ENCODE measurements around the gene TCERG1L. TPM values are rescaled to one million over a fixed set of nuclear protein-coding genes. Genes with fewer than 3 reads are reported as not detected.

TCERG1L gene
- total RNA-seq, 1 experiment from 2014 or later: 1.5 TPM

DNA sequence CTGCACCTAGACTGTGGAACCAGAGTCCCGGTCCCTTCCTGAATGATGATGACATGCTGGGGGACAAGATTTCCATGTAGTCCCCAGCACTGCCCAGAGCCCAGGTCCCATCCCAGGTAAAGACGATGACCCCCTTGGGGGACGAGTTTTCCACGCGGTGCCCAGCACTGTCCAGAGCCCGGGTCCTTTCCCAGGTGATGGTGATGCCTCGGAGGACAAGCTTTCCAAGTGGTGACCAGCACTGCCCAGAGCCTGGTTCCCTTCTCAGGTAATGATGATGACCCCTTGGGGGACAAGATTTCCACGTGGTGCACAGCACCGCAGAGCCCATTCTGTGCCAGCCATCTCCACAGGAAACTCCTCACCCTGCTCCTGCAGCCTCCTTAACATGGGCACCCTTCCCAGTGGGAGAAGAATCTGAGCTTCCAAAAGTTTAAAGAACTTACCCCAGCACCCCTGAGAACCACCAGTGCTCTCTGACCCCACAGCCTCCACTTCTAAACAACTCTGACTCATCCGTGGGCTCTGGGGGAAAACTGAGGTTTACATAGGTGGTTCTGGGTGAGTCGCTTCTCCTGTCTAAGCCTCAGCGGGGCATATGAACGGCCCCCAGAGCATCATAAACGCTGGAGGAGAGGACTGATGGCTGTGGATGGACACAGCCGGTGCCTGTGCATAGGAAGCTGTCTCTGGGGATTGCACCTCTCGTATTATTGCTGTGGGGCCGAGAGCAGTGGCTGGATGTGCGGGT, 233.2 kb downstream of the TCERG1L start:
- DNase-seq (ENCODE audit: low spot score): no peak
- Mint-ChIP-seq H3K9me3 (peaks cover 50% of the 10 kb centered on the region), H3K36me3 (peaks cover 57% of the 10 kb centered on the region), H3K27me3 (ENCODE audit: low read depth) (peaks cover 2% of the 10 kb centered on the region), H3K4me3 (no peak overlapping the region), H3K27ac (no peak overlapping the region), H3K4me1 (no peaks in the 10 kb centered on the region)
- ChIA-PET CTCF (no interaction called here), POLR2A (no interaction called here)
- no peak for ATAC-seq
- TF ChIP-seq MXD4 (CRISPR knock-in tag; IDR thresholded peaks at IDR 0.05; ENCODE audit: borderline replicate concordance) (no peak), EMX1 (CRISPR knock-in tag; IDR thresholded peaks at IDR 0.05) (no peak), HMGA2 (CRISPR knock-in tag; IDR thresholded peaks at IDR 0.05) (no peak), ZNF416 (CRISPR knock-in tag; IDR thresholded peaks at IDR 0.05) (no peak), ZNF396 (CRISPR knock-in tag; IDR thresholded peaks at IDR 0.05; ENCODE audit: borderline replicate concordance) (no peak), NFYB (CRISPR knock-in tag; conservative IDR thresholded peaks at IDR 0.05; ENCODE audit: low read depth) (no peak), NR1H2 (CRISPR knock-in tag; IDR thresholded peaks at IDR 0.05) (no peak), NFATC4 (CRISPR knock-in tag; IDR thresholded peaks at IDR 0.05) (no peak), CREB1 (CRISPR knock-in tag; IDR thresholded peaks at IDR 0.05) (no peak)
- TF ChIP-seq, protein P1, sequence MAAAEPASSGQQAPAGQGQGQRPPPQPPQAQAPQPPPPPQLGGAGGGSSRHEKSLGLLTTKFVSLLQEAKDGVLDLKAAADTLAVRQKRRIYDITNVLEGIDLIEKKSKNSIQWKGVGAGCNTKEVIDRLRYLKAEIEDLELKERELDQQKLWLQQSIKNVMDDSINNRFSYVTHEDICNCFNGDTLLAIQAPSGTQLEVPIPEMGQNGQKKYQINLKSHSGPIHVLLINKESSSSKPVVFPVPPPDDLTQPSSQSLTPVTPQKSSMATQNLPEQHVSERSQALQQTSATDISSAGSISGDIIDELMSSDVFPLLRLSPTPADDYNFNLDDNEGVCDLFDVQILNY (CRISPR knock-in tag; IDR thresholded peaks at IDR 0.05): no peak
- TF ChIP-seq, protein P2, sequence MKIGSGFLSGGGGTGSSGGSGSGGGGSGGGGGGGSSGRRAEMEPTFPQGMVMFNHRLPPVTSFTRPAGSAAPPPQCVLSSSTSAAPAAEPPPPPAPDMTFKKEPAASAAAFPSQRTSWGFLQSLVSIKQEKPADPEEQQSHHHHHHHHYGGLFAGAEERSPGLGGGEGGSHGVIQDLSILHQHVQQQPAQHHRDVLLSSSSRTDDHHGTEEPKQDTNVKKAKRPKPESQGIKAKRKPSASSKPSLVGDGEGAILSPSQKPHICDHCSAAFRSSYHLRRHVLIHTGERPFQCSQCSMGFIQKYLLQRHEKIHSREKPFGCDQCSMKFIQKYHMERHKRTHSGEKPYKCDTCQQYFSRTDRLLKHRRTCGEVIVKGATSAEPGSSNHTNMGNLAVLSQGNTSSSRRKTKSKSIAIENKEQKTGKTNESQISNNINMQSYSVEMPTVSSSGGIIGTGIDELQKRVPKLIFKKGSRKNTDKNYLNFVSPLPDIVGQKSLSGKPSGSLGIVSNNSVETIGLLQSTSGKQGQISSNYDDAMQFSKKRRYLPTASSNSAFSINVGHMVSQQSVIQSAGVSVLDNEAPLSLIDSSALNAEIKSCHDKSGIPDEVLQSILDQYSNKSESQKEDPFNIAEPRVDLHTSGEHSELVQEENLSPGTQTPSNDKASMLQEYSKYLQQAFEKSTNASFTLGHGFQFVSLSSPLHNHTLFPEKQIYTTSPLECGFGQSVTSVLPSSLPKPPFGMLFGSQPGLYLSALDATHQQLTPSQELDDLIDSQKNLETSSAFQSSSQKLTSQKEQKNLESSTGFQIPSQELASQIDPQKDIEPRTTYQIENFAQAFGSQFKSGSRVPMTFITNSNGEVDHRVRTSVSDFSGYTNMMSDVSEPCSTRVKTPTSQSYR (CRISPR knock-in tag; IDR thresholded peaks at IDR 0.05): no peak
- TF ChIP-seq, protein P3, sequence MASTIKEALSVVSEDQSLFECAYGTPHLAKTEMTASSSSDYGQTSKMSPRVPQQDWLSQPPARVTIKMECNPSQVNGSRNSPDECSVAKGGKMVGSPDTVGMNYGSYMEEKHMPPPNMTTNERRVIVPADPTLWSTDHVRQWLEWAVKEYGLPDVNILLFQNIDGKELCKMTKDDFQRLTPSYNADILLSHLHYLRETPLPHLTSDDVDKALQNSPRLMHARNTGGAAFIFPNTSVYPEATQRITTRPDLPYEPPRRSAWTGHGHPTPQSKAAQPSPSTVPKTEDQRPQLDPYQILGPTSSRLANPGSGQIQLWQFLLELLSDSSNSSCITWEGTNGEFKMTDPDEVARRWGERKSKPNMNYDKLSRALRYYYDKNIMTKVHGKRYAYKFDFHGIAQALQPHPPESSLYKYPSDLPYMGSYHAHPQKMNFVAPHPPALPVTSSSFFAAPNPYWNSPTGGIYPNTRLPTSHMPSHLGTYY (CRISPR knock-in tag; IDR thresholded peaks at IDR 0.05): no peak
- TF ChIP-seq, protein P4, sequence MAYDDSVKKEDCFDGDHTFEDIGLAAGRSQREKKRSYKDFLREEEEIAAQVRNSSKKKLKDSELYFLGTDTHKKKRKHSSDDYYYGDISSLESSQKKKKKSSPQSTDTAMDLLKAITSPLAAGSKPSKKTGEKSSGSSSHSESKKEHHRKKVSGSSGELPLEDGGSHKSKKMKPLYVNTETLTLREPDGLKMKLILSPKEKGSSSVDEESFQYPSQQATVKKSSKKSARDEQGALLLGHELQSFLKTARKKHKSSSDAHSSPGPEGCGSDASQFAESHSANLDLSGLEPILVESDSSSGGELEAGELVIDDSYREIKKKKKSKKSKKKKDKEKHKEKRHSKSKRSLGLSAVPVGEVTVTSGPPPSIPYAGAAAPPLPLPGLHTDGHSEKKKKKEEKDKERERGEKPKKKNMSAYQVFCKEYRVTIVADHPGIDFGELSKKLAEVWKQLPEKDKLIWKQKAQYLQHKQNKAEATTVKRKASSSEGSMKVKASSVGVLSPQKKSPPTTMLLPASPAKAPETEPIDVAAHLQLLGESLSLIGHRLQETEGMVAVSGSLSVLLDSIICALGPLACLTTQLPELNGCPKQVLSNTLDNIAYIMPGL (CRISPR knock-in tag; IDR thresholded peaks at IDR 0.05): no peak
- TF ChIP-seq, protein P5, sequence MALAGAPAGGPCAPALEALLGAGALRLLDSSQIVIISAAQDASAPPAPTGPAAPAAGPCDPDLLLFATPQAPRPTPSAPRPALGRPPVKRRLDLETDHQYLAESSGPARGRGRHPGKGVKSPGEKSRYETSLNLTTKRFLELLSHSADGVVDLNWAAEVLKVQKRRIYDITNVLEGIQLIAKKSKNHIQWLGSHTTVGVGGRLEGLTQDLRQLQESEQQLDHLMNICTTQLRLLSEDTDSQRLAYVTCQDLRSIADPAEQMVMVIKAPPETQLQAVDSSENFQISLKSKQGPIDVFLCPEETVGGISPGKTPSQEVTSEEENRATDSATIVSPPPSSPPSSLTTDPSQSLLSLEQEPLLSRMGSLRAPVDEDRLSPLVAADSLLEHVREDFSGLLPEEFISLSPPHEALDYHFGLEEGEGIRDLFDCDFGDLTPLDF (CRISPR knock-in tag; IDR thresholded peaks at IDR 0.05): no peak
- TF ChIP-seq, protein P6, sequence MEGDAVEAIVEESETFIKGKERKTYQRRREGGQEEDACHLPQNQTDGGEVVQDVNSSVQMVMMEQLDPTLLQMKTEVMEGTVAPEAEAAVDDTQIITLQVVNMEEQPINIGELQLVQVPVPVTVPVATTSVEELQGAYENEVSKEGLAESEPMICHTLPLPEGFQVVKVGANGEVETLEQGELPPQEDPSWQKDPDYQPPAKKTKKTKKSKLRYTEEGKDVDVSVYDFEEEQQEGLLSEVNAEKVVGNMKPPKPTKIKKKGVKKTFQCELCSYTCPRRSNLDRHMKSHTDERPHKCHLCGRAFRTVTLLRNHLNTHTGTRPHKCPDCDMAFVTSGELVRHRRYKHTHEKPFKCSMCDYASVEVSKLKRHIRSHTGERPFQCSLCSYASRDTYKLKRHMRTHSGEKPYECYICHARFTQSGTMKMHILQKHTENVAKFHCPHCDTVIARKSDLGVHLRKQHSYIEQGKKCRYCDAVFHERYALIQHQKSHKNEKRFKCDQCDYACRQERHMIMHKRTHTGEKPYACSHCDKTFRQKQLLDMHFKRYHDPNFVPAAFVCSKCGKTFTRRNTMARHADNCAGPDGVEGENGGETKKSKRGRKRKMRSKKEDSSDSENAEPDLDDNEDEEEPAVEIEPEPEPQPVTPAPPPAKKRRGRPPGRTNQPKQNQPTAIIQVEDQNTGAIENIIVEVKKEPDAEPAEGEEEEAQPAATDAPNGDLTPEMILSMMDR (IDR thresholded peaks at IDR 0.05): no peak

DNA sequence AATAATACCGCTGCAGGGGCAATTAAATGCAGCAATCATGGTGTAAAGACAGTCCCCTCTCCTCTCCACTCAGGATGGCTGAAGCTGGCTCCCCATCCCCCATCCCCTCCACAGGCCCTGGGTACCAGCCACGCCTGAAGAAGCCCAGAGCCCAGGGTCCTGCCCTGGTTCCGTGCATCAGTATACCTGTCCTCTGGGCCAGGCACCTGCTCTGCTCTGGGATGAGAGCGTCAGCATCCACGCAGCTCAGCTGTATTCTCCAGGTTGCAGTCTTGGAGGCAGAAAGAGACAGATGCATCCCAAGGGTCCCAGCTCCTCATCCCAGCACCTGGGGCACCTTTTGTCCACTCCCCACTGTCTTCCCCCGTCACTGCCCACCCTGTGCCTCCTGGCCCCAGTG, 233.8 kb downstream of the TCERG1L start:
- Mint-ChIP-seq H3K4me3 (no peak overlapping the region), H3K36me3 (peaks cover 52% of the 10 kb centered on the region), H3K27me3 (ENCODE audit: low read depth) (peaks cover 2% of the 10 kb centered on the region; the same call in 1 of the 2 replicates), H3K9me3 (peaks cover 44% of the 10 kb centered on the region), H3K4me1 (no peaks in the 10 kb centered on the region), H3K27ac (no peak overlapping the region)
- ATAC-seq (no peak), DNase-seq (ENCODE audit: low spot score) (no peak)
- CTCF ChIA-PET: no interaction called here
- POLR2A ChIA-PET: no interaction called here
- TF ChIP-seq, protein P7, sequence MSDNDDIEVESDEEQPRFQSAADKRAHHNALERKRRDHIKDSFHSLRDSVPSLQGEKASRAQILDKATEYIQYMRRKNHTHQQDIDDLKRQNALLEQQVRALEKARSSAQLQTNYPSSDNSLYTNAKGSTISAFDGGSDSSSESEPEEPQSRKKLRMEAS (CRISPR knock-in tag; IDR thresholded peaks at IDR 0.05): no peak

All from WTC11 (cell line).